ENCODE data around the gene SACS.

GRCh38 chr13:23377579-23377978 is 55.9 kb downstream of the SACS start:
- TF ChIP-seq POLR2AphosphoS5 (IDR thresholded peaks at IDR 0.05) (no peak), EP300 (IDR thresholded peaks at IDR 0.05; ENCODE audit: low read depth) (no peak)
